Fibroblast of skin of left quadriceps (primary cell): ENCODE data around the gene ASNS.
"Not testable (repeated sequence)": the region's sequence is repeated elsewhere in the genome, so short reads cannot be mapped to it uniquely, and the experiment has no call there.

Source experiments
- DNase-seq, 2 experiments: peaks; one replicate each; pipeline ENCODE4 v3.0.0-alpha.2; 2013; ENCODE audit warnings: low read depth in 2 of 2

ASNS gene, protein sequence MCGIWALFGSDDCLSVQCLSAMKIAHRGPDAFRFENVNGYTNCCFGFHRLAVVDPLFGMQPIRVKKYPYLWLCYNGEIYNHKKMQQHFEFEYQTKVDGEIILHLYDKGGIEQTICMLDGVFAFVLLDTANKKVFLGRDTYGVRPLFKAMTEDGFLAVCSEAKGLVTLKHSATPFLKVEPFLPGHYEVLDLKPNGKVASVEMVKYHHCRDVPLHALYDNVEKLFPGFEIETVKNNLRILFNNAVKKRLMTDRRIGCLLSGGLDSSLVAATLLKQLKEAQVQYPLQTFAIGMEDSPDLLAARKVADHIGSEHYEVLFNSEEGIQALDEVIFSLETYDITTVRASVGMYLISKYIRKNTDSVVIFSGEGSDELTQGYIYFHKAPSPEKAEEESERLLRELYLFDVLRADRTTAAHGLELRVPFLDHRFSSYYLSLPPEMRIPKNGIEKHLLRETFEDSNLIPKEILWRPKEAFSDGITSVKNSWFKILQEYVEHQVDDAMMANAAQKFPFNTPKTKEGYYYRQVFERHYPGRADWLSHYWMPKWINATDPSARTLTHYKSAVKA

DNA sequence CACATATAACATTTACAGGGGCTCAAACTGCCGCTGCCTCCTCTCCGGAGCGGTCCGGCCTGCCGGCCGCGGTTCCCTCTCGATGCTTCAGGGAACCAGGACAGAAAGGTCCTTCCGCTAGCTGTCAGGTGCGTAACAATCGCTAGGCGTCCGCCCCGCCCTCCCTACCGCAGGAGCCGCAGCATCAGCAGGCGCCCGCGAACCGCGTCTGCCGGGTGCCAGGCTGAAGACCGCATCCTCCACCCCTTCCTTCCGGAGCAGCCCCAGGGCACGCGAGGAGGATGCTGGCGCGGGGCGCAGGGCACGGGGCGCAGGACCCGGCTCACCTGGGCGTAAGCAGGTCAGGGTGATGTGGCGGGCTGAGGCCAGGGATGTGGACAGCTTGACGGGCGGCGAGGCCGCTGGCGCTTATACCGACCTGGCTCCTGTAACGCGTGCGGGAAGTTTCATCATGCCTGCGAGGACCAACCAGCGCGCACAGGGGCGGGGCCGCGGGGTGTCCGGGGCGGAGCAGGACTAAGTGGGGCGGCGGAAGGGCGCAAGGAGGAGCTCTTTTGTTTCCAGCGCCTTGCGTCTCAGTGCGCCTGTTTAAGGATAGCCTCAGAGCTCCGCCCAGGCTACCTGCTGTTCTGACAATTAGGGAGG lies at the start of gene ASNS:
ASNS (minus strand) TSS at position 384 of the 645 bp plus-strand sequence. CDS start 3,252 bp downstream, outside the sequence.
- peak; percentile 81 to 86 for DNase-seq

DNA sequence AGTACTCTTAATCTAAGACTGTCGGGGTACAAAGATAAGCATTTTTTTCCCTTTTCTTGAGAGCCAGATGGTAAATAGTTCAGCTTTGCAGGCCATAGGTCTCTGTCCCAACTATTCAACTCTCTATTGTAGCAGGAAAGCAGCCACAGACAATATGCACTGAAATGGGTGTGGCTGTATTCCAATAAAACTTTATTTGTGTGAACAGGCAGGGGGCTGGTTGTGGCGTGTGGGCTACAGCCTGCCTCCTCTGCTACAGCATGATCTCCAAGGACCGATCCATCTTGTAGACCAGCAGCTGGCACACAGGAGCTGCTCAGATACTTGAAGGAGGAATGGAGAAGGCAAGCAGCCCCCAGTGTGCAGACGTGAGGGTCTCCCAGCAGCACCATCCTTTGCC lies 49.0 kb upstream of the ASNS start:
- not testable (repeated sequence) for DNase-seq

DNA sequence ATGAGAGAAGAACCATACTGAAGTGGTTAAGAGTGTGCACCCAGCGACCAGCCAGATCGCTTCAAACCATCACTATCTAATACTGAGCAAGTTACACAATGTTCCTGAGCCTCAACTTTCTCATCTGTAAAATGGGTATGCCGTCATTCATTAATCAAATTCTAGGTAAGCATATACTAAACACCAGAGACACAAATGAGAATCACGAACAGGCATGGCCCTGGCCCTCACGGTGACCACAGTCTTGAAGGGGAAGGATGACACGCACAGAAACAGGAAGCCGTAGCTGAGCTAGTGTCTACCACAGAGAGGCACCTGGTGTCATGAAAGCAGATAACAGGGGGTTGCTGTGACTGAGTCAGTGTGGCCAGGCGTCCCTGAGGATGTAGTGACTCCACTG lies 43.1 kb upstream of the ASNS start:
- DNase-seq = not testable (repeated sequence)

DNA sequence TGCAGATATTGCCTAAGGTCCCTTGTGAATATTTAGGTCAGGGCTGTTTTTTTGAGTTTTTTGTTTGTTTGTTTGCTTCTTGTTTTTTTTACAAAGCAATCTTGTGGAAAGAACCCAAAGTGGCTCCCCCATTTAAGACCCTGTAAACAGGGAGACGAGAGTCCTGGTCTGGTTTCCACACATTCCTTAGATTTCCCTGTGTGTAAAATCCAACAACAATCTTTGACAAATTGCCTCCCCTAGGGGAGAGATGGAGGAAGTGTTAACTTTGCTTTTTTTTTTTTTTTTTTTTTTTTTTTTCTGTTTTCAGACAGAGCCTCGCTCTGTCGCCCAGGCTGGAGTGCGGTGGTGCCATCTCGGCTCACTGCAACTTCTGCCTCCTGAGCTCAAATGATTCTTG lies 40.1 kb upstream of the ASNS start:
- DNase-seq = not testable (repeated sequence)

DNA sequence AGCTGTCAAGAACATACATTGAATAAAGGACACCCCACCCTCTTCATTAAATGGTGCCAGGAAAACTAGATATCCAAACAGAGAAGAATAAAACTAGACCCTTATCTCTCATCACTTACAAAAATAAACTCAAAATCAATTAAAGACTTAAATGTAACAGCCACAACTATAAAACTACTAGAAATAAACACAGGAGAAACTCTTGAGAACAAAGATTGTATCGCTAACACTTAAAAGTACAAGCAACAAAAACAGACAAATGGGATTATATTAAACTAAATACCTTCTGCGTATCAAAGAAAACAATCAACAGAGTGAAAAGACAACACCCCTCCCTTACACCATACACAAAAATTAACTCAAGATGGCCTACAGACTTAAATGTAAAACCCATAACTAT lies 24.7 kb upstream of the ASNS start:
- DNase-seq = not testable (repeated sequence)

DNA sequence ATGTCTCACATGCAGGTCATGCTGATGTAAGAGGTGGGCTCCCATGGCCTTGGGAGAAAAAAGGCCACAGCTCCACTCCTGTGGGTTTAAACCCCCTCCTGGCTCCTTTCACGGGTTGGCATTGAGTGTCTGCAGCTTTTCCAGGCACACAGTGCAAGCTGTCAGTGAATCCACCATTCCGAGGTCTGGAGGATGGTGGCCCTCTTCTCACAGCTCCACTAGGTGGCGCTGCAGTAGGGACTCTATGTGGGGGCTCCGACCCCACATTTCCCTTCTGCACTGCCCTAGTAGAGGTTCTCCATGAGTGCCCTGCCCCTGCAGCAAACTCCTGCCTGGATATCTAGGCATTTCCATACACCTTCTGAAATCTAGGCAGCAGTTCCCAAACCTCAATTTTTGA lies 19.5 kb upstream of the ASNS start:
- DNase-seq = not testable (repeated sequence)

DNA sequence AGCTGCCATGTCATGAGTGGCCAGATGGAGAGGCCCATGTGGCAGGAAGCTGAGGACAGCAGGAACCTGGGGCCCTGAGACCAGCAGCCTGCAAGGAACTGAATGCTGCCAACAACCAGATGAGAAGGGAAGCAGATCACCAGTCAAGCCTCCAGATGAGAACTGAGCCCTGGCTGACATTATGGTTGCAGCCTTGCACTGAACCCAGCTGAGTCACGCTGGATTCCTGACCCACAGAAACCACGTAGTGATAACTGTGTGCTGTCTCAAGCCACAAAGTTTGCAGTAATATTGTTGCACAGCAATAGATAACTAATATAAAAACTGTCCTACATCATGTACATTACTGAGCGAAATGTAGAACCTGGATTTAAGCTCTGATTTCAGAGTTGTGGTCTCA lies 7.3 kb upstream of the ASNS start:
- DNase-seq = not testable (repeated sequence)

DNA sequence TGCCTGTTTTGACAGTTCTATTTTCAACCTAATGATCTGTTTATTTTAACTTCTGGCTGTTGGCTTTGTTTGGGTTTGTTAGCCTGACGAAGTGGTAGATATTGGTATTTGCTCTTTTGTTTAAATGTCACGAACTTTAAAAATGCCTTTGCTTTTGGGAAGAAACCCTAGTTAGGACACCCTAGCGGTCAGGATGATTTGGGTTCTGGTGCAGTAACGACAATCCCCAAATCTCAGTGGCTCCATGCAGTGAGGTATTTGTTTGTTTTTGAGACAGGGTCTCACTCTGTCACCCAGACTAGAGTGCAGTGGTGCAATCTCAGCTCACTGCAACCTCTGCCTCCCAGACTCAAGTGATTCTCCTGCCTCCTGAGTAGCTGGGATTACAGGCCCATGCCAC lies 2.7 kb upstream of the ASNS start:
- DNase-seq = not testable (repeated sequence)

DNA sequence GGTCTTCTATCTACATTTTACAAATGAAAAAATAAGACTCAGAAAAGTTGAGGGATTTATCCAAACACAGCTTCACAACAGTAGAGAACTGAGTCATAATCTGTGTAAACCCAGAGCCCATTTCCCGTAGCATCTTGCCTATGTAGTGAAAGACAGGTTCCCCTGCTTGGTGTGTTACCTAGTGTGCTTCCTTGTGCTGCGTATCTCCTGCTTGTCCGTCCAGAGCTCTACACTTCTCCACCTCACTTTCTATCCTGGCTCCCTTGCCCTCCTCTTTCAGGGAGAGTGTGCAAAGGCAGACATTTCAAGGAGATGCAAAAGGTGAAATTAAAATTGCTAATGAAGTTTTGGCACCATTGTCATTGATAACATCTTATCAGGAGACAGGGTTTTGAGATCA lies 1.4 kb upstream of the ASNS start:
- DNase-seq = no peak

DNA sequence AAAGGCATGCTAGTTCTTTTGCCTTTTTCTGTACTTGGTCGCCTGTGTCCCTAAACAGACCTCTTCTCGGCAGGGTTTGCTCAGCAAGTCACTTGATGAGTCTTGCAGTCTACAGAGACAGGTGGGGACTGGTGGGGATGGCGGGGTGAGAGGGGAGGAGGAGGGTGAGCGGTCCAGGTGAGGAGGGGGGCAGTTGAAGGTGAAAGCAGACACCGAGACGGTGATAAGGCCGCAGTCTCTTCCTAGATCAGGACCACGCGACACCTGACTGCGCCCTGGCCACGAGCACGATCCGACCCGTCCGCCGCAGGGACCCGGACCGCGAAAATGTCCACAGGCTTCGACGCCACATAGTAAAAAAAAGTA lies 566 bp downstream of the ASNS start:
- DNase-seq = no peak

DNA sequence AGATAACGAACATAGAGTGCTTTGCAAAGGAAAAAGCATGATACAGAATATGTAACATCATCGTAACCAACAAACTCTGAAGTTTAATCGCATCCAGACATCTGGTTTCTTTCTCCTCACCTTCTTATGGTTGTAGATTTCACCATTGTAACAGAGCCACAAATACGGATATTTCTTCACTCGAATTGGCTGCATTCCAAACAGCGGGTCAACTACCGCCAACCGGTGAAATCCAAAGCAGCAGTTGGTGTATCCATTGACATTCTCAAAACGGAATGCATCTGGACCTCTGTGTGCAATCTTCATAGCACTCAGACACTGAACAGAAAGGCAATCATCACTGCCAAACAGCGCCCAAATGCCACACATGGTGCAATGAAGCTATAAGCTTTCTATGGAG lies 3.4 kb downstream of the ASNS start:
- DNase-seq = peak; percentile 30 to 32

DNA sequence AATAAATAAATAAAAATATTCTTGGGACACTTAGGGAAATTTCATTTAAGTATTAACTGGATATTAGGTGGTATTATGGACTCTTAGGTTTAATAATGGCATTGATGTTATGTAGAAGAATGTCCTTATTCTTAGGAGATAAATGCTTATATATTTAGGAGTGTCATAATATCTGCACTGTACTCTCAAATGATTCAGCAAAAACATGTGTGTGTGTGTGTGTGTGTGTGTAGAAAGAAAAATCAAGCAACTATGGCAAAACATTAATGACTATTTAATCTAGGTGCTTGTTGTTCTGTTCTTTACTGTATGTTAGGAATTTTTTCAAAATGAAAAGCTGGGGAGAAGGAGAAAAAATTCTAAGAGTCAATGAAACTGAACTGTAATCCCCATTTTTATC lies 3.9 kb downstream of the ASNS start:
- no peak for DNase-seq

DNA sequence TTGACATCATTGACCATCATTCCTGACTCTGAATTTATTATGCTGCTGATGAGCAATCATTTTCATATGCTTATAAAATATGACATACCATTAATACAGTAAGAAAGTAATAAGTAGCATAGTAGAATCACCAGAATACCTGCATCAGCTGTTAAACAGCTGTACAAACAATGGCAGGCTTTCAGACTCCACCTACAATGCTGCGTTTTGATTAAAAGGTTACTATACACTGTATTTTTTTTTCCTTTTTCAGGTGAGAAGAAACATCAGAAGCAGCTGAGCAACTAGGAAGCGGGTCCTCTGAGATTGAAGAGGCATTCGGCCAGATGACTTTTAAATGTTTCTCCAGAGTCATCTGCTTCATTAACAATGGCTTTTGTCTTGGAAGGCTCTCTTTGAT lies 7.1 kb downstream of the ASNS start:
- no peak for DNase-seq

DNA sequence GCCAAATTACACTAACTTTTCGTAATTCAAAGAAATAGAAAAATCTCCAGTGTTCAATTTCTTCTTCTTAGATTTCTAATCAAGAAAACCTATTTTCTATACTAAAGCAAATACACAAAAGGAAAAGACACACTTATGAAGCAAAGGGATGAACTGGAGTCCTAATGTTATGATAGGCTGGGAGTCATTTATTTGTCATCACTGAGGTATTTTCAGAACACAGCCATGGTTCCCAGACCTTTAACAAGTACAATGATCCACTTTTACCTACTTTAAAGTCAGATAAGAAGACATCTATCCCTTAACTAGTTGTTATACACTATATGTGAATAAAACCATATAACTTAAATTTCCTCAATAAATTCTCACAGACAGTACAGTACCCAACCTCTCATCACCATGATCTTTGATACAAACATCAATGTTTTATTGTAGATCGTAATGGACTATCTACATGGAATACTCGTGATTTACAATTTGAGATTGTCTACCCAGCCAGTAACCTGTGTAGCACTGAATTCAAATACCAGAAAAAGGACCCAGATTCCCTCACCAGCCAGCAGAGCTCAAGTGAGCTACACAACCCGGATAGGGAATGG lies 12.5 kb downstream of the ASNS start:
- DNase-seq = no peak

DNA sequence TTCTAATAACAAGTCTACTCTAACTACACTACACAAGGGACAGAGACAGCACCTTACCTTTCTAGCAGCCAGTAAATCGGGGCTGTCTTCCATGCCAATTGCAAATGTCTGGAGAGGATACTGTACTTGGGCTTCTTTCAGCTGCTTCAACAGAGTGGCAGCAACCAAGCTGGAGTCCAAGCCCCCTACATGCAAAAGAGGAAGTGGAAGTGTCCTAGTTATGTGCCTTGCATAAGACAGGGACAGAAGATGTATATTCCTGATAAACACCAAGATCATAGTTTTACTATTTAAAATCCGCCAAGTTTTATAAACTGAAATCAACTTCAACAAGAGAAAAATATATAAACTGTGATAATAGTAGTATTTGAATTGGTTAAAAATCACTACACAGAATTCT lies 14.0 kb downstream of the ASNS start:
- no peak for DNase-seq

DNA sequence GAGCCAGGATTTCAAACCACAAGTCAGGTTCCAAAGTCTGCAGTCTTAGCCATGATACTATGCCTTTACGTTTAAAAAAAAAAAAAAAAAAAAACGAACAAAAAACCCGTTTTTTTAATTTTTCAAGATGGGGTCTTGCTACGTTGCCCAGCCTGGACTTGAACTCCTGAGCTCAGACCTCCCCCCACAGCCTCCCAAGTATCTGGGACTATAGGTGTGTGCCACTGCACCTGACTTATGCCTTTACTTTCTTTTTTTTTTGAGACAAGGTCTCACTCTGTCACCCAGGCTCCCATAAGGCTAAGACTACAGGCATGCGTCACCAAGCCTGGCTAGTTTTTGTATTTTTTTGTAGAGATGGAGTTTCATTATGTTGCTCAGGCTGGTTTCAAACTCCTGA lies 14.7 kb downstream of the ASNS start:
- DNase-seq = no peak

DNA sequence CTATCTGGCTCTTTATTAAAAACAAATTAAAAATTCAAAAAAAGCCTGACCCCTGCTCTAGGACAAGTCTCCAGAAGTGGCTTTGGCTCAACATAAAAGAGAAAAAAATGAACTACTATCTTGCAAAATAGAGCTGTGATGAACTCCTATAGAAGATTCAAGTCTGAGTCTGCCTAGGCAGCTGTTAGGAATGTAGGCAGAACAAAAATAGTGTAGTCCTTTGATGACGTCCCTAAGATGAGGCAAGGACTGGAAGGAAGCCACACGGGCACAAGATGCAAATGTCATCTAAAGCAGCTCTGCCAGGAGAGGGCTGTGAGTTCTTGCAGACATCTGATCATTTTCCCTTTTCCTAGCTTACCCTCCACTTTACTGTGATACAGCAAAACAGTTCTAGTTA lies 20.5 kb downstream of the ASNS start:
- no peak for DNase-seq

DNA sequence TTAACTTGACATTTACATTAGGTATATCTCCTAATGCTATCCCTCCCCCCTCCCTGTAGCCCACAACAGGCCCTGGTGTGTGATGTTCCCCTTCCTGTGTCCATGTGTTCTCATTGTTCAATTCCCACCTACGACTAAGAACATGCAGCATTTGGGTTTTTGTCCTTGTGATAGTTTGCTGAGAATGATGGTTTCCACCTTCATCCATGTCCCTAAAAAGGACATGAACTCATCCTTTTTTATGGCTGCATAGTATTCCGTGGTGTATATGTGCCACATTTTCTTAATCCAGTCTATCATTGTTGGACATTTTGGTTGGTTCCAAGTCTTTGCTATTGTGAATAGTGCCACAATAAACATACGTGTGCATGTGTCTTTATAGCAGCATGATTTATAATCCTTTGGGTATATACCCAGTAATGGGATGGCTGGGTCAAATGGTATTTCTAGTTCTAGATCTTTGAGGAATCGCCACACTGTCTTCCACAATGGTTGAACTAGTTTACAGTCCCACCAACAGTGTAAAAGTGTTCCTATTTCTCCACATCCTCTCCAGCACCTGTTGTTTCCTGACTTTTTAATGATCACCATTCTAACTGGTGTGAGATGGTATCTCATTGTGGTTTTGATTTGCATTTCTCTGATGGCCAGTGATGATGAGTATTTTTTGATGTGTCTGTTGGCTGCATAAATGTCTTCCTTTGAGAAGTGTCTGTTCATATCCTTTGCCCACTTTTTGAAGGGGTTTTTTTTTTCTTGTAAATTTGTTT lies 21.8 kb downstream of the ASNS start:
- DNase-seq = not testable (repeated sequence)

DNA sequence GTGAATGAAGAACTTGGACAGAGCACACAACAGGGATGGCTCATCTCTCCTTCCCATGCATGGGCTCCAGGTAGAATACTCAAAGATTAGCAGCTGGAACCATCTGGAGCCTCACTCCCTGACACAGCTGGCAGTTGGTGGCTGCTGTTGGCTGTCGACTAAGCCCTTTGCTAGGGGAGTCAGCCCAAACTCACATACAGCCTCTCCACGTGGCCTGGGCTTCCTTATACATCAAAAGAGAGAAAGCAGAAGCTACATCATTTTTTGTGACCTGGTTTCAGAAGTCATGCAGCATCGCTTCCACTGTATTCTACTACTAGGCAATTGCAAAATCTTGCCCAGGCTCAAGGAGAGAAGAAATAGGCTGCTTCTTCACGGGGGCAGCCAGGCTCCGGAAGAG lies 24.4 kb downstream of the ASNS start:
- DNase-seq = no peak

DNA sequence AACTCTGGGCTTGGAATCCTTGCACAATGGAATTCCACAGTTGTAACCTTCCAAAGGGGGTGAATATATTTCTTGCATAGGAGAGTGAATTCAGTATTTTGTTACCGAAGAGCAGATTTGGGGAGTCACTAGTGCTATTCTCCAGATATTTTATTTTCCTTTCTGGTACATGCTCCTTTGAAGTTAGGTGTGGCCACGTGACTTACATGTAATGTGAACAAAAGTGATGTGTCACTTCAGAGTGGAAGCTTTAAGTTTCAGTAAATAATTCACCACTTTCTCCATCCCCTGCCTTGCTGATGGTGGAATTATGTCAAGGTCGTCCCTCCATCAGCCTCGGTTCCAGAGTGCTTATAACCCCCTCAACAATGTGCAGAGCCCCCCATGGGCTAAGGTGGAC lies 25.3 kb downstream of the ASNS start:
- no peak for DNase-seq

DNA sequence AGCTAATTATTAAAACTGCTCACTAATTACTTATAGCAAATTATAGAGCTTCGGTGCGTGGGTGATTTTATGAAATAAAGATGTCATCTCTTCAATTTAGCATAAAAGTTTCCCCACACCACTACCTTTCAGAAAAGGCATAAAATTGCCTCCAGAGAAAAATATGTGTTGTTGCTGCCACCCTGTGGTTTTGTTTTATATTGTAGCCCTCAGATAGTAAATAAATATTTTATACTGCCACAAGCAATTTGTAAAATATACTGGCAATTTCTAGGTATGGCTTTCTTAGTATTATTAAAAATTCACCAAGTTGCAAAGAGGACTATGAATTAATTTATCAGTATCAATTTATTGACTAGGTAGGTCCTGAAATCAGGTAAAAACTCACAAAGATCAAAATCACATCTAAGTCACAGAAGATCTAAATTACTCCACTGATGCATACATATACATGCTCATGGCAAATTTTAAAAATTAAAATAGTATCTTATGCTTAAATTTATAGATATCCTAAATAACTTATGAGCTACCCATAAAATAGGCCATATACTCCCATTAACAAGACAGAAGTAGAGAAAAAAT lies 26.5 kb downstream of the ASNS start:
- DNase-seq = no peak

DNA sequence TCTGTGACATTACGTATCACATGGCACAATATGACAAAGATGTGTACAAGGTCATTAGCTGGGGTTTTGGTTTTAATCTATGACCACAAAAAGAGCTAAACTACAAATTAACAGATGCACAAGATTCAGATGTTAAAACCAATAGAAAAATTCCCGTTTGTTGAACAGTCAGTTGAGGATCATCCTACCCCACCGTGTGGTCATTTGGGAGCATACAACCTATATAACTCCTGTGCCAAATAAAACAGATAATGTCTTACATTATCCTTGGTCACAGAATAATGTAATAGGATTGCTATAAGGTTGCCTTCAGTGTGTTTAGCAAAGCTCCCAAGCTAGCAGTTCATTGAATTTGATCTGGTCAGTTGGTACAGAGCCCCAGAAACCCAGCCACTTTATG lies 28.2 kb downstream of the ASNS start:
- no peak for DNase-seq
